GM19099 (cell line): ENCODE data around the gene TMPRSS9.

Experiments used
- POLR2A ChIP-seq: IDR thresholded peaks from 3 replicates; pipeline ENCODE4 v1.6.1; 2011; ENCODE audit warnings: low read depth; ENCODE audit not compliant: insufficient read length; ENCODE audit errors: extremely low read depth

TMPRSS9 gene

GRCh38 chr19:2359992-2360685 lies at the start of gene TMPRSS9:
Gene TMPRSS9, plus strand, starts transcription at chr19:2360265. Its CDS starts 29,521 bp downstream, at chr19:2389786.
- TF ChIP-seq POLR2A, result no peak

GRCh38 chr19:2311093-2311492 lies 49.0 kb upstream of the TMPRSS9 start:
- no peak for TF ChIP-seq POLR2A

- no peak for TF ChIP-seq POLR2A
These were observed 47.1 kb upstream of the TMPRSS9 start for GRCh38 chr19:2312820-2313501.

- TF ChIP-seq POLR2A, result no peak
These were observed 44.8 kb upstream of the TMPRSS9 start for GRCh38 chr19:2315121-2315817.

GRCh38 chr19:2315818-2316353 lies 44.2 kb upstream of the TMPRSS9 start:
- TF ChIP-seq POLR2A, result no peak

- no peak for TF ChIP-seq POLR2A
These were observed 42.8 kb upstream of the TMPRSS9 start for GRCh38 chr19:2317300-2317699.

- no peak for TF ChIP-seq POLR2A
These were observed 42.3 kb upstream of the TMPRSS9 start for GRCh38 chr19:2317756-2318155.

- no peak for TF ChIP-seq POLR2A
These were observed 41.1 kb upstream of the TMPRSS9 start for GRCh38 chr19:2318923-2319322.

GRCh38 chr19:2319551-2319950 lies 40.5 kb upstream of the TMPRSS9 start:
- TF ChIP-seq POLR2A, result no peak

GRCh38 chr19:2320049-2320448 lies 40.0 kb upstream of the TMPRSS9 start:
- TF ChIP-seq POLR2A, result no peak

GRCh38 chr19:2320939-2321338 lies 39.1 kb upstream of the TMPRSS9 start:
- TF ChIP-seq POLR2A, result no peak

- TF ChIP-seq POLR2A, result no peak
These were observed 38.3 kb upstream of the TMPRSS9 start for GRCh38 chr19:2321565-2322283.

- no peak for TF ChIP-seq POLR2A
These were observed 36.4 kb upstream of the TMPRSS9 start for GRCh38 chr19:2323707-2324106.

GRCh38 chr19:2324220-2324948 lies 35.7 kb upstream of the TMPRSS9 start:
- no peak for TF ChIP-seq POLR2A

- no peak for TF ChIP-seq POLR2A
These were observed 34.6 kb upstream of the TMPRSS9 start for GRCh38 chr19:2325281-2326046.
